Sigmoid colon (tissue), 4 donors: ENCODE data around the gene JAKMIP1.

Experiments used
- CTCF ChIP-seq, 4 experiments: fragments of 450-650 bp in 3 of 4; fragments of 200-600 bp in 1 of 4; IDR thresholded peaks; one replicate each; pipeline ENCODE4 v1.5.1; 2016 to 2019; ENCODE audit warnings: antibody characterized with exemption in 4 of 4, mild to moderate bottlenecking in 3 of 4, moderate library complexity in 2 of 4
- EP300 ChIP-seq, 4 donors: sonication (generic); formaldehyde crosslinking; IDR thresholded peaks; one replicate each; pipeline ENCODE4 v1.6.1; 2017; ENCODE audit warnings: antibody characterized with exemption in 4 of 4
- POLR2A ChIP-seq, 2 donors: fragments of 450-650 bp; IDR thresholded peaks; one replicate each; pipeline ENCODE4 v1.6.1; 2016; ENCODE audit warnings: antibody characterized with exemption in 2 of 2, mild to moderate bottlenecking in 2 of 2, moderate library complexity in 2 of 2
- POLR2AphosphoS5 ChIP-seq, 4 donors: sonication (generic); formaldehyde crosslinking; IDR thresholded peaks; one replicate each; pipeline ENCODE4 v1.6.1; 2017; ENCODE audit warnings: antibody characterized with exemption in 4 of 4

DNA sequence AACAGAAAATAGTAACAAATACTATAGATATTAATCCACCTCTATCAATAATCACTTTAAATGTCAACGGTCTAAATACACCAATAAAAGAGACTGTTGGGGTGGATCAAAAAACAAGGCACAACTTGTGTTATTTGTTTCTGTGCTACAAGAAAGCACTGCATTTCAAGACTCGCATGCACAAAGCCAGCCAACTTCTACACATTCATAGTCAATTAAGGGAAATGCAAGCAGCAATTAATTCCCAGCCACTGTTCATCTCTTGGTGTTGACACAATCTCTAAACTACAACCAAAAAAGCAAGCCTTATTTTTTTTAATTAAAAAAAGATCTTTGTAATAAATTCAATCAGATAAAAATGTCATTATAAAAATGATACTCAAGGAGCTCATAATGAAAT, 67.6 kb downstream of the JAKMIP1 start:
- TF ChIP-seq CTCF (IDR thresholded peaks at IDR 0.05) (no peak), POLR2A (IDR thresholded peaks at IDR 0.05) (no peak), EP300 (IDR thresholded peaks at IDR 0.05) (no peak), POLR2AphosphoS5 (IDR thresholded peaks at IDR 0.05) (no peak)
